NB4 (cell line): ENCODE results near the gene ATOX1.

Experiments
- MYC ChIP-seq: IDR thresholded peaks from 2 replicates; pipeline ENCODE4 v1.6.1; 2011; ENCODE audit warnings: low read depth, low read length
- POLR2A ChIP-seq: IDR thresholded peaks from 2 replicates; pipeline ENCODE4 v1.6.1; 2011; ENCODE audit warnings: mild to moderate bottlenecking; ENCODE audit not compliant: insufficient read length; ENCODE audit errors: extremely low read depth
- TF ChIP-seq, protein P1 (sequence below): IDR thresholded peaks from one replicate; pipeline ENCODE4 v1.5.1; 2012; ENCODE audit warnings: low read depth, low read length
- TF ChIP-seq, protein P2 (sequence below): IDR thresholded peaks from 2 replicates; pipeline ENCODE4 v1.6.1; 2011; ENCODE audit warnings: low read depth, low read length

DNA sequence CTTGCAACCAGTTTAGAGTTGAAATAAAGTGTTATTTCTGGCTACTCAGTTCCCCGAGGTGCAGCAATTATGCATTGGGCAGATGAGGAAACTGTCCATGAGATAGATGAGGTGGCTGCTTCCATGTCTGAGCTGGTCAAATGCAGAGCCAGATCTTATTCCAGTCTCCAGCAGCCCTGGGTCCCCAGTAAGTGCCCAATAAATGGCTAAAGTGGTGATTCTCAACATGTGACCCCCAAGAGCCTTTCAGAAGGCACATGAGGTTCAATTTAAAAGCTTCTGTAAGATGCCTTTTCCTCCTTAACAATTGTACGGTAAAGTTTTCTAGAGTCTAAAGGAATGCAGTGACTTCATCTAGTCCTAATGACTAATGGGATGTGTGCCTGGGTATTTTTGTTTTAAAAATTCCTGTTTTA, 17.5 kb downstream of the ATOX1 start:
- TF ChIP-seq, protein P1, sequence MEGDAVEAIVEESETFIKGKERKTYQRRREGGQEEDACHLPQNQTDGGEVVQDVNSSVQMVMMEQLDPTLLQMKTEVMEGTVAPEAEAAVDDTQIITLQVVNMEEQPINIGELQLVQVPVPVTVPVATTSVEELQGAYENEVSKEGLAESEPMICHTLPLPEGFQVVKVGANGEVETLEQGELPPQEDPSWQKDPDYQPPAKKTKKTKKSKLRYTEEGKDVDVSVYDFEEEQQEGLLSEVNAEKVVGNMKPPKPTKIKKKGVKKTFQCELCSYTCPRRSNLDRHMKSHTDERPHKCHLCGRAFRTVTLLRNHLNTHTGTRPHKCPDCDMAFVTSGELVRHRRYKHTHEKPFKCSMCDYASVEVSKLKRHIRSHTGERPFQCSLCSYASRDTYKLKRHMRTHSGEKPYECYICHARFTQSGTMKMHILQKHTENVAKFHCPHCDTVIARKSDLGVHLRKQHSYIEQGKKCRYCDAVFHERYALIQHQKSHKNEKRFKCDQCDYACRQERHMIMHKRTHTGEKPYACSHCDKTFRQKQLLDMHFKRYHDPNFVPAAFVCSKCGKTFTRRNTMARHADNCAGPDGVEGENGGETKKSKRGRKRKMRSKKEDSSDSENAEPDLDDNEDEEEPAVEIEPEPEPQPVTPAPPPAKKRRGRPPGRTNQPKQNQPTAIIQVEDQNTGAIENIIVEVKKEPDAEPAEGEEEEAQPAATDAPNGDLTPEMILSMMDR = no peak
- TF ChIP-seq POLR2A (no peak), MYC (no peak)
- TF ChIP-seq, protein P2, sequence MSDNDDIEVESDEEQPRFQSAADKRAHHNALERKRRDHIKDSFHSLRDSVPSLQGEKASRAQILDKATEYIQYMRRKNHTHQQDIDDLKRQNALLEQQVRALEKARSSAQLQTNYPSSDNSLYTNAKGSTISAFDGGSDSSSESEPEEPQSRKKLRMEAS = 0 out of 2 replicates have a peak, but pooled peaks have one; percentile 2
